Activated CD8-positive, alpha-beta T cell treated with anti-CD3 and anti-CD28 coated beads for 36 hours (primary cell): Measurements from ENCODE around the gene PTGR1. TPM values are rescaled to one million over a fixed set of nuclear protein-coding genes. Genes with fewer than 3 reads are reported as not detected.

ENCODE experiments used
- ATAC-seq: fragments of 200-7000 bp; cut with Tn5 transposase; one replicate; pipeline ENCODE4 v1.10.0; 2021; ENCODE audit warnings: mild to moderate bottlenecking, moderate library complexity
- CTCF ChIA-PET: fragments of 350-600 bp; sonication (Branson Sonifier 250); formaldehyde crosslinking; loops from one replicate; lab custom pipeline; 2021; ENCODE audit warnings: antibody characterized with exemption; lab: Charles Lee
- POLR2A ChIA-PET: fragments of 350-600 bp; sonication (Branson Sonifier 250); formaldehyde crosslinking; loops from one replicate; lab custom pipeline; 2021; ENCODE audit warnings: antibody characterized with exemption; lab: Charles Lee
- DNase-seq: peaks from one replicate; pipeline ENCODE4 v3.0.0-alpha.2; 2020
- H3K27ac Mint-ChIP-seq: one replicate; pipeline ENCODE4 v1.8.0; 2021; ENCODE audit warnings: mild to moderate bottlenecking, mixed read lengths
- H3K27me3 Mint-ChIP-seq: one replicate; pipeline ENCODE4 v1.8.0; 2021; ENCODE audit warnings: mixed read lengths
- H3K36me3 Mint-ChIP-seq: one replicate; pipeline ENCODE4 v1.8.0; 2021; ENCODE audit warnings: low read depth, mixed read lengths
- H3K4me1 Mint-ChIP-seq: one replicate; pipeline ENCODE4 v1.8.0; 2021; ENCODE audit warnings: low read depth, mixed read lengths
- H3K4me3 Mint-ChIP-seq: one replicate; pipeline ENCODE4 v1.8.0; 2021; ENCODE audit warnings: mild to moderate bottlenecking, moderate library complexity, mixed read lengths
- H3K9me3 Mint-ChIP-seq: one replicate; pipeline ENCODE4 v1.8.0; 2021; ENCODE audit warnings: mixed read lengths
- intact Hi-C: fragments of 100-400 bp; cut with micrococcal nuclease; formaldehyde crosslinking; loops from one replicate; pipeline ENCODE4 v1.10.0; 2022
- total RNA-seq, 2 experiments: library from RNA; stranded (reverse); gene quantifications; one replicate each; pipeline ENCODE4 v1.2.3, GENCODE V29; 2021
- TF ChIP-seq, protein P1 (sequence below): fragments of 200-600 bp; IDR thresholded peaks from one replicate; pipeline ENCODE4 v1.8.0; 2022; ENCODE audit warnings: antibody characterized with exemption, mild to moderate bottlenecking

PTGR1 gene
- total RNA-seq, 2 experiments from 2014 or later: 1.7 to 1.8 TPM

DNA sequence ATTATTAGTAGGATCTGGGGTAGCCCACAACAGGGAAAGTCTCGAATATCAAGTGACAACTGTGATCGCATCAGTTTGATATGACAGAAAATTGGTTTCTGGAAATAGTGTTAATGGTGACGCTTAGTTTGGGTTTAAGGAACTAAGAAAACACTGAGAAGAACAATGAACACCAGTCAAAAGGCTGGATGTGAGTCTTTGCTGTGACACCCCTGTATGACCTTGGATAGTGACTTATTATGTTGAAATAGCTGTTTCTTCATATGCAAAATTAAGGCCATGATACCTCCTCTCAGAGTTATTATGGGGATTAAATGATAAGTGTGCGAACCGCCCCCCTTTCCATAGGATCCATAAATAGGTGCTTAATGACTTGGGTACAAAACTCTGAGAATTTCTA, 32.6 kb upstream of the PTGR1 start:
- Mint-ChIP-seq H3K4me3 (peak overlapping the region; percentile 89), H3K27ac (peak overlapping the region; percentile 81), H3K9me3 (no peaks in the 10 kb centered on the region), H3K4me1 (peaks cover 40% of the 10 kb centered on the region), H3K27me3 (no peaks in the 10 kb centered on the region), H3K36me3 (peaks cover 42% of the 10 kb centered on the region)
- TF ChIP-seq, protein P1, sequence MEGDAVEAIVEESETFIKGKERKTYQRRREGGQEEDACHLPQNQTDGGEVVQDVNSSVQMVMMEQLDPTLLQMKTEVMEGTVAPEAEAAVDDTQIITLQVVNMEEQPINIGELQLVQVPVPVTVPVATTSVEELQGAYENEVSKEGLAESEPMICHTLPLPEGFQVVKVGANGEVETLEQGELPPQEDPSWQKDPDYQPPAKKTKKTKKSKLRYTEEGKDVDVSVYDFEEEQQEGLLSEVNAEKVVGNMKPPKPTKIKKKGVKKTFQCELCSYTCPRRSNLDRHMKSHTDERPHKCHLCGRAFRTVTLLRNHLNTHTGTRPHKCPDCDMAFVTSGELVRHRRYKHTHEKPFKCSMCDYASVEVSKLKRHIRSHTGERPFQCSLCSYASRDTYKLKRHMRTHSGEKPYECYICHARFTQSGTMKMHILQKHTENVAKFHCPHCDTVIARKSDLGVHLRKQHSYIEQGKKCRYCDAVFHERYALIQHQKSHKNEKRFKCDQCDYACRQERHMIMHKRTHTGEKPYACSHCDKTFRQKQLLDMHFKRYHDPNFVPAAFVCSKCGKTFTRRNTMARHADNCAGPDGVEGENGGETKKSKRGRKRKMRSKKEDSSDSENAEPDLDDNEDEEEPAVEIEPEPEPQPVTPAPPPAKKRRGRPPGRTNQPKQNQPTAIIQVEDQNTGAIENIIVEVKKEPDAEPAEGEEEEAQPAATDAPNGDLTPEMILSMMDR: no peak
- intact Hi-C loops: no loop called here
- no peak for DNase-seq
- POLR2A ChIA-PET: interaction anchor here (0.9 to 1.7 kb wide), 6 partner anchors 26 to 173 kb away, joined by 3 to 7 read pairs (median 3); partner anchors contain the start of gene GNG10
- ATAC-seq: no peak
- CTCF ChIA-PET: no interaction called here

DNA sequence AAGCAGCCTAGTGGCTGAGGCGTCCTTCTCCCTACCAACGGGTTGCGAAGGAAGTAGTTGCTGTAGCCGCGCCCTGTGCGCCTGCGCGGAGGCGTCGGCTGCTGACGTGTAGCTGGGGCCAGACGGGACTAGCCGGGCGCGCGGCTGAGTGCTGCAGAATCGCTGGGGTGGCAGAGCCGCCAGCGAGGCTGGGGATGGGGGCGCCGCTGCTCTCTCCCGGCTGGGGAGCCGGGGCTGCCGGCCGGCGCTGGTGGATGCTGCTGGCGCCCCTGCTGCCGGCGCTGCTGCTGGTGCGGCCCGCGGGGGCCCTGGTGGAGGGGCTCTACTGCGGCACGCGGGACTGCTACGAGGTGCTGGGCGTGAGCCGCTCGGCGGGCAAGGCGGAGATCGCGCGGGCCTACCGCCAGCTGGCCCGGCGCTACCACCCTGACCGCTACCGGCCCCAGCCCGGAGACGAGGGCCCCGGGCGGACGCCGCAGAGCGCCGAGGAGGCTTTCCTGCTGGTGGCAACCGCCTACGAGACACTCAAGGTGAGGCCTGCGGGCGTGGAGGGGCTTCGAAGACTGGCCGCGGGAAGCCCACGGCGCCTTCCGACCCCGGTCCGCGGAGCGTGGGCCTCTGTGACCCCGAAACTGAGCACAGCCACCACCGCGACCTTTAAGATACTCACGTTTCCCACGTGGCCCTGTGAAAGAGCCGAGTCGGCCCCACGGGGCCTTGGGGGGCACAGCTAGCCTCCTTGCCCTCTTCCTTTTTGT, 31.9 kb upstream of the PTGR1 start, which contains the start of gene DNAJC25:
Gene DNAJC25, plus strand, starts transcription at position 121 of the 758 bp plus-strand sequence. Its CDS starts 74 bp downstream, at position 195.
- peaks cover 42% of the 10 kb centered on the region for H3K36me3 Mint-ChIP-seq
- H3K9me3 Mint-ChIP-seq: no peaks in the 10 kb centered on the region
- H3K27ac Mint-ChIP-seq: peak within 1 kb of the TSS; percentile 85
- TF ChIP-seq, protein P1: no peak
- peaks cover 40% of the 10 kb centered on the region for H3K4me1 Mint-ChIP-seq
- no peaks in the 10 kb centered on the region for H3K27me3 Mint-ChIP-seq
- ATAC-seq (peak; percentile 96), DNase-seq (peak; percentile 97)
- intact Hi-C loops: no loop called here
- ChIA-PET CTCF (interaction anchor here (1.3 kb wide), 1 partner anchor 10 kb away, joined by 5 read pairs; no protein-coding TSS in a partner anchor), POLR2A (interaction anchor here (0.9 to 1.7 kb wide), 6 partner anchors 25 to 174 kb away, joined by 3 to 7 read pairs (median 3); partner anchors contain the start of gene GNG10)
- peak within 1 kb of the TSS; percentile 89 for H3K4me3 Mint-ChIP-seq

DNA sequence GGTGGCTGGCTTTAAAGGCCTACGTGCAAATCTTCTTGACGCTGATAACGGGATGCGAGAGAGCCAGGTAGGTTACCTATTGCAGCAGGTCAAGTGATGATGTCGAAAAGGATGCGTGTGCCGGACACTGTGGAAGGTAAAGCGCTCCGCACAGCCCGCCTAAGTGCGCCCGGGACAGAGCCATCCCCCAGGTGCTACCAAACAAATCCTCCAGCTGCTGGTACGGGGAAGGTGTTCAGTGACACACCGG, 31.4 kb upstream of the PTGR1 start:
- POLR2A ChIA-PET: interaction anchor here (1.0 to 1.7 kb wide), 4 partner anchors 25 to 31 kb away, joined by 3 to 7 read pairs (median 3); partner anchors contain the start of gene GNG10
- TF ChIP-seq, protein P1: no peak
- Mint-ChIP-seq H3K27me3 (no peaks in the 10 kb centered on the region), H3K9me3 (no peaks in the 10 kb centered on the region), H3K4me3 (peak overlapping the region; percentile 89), H3K36me3 (peaks cover 40% of the 10 kb centered on the region), H3K4me1 (peaks cover 36% of the 10 kb centered on the region), H3K27ac (peak overlapping the region; percentile 85)
- intact Hi-C loops: no loop called here
- CTCF ChIA-PET: interaction anchor here (1.3 kb wide), 1 partner anchor 10 kb away, joined by 5 read pairs; no protein-coding TSS in a partner anchor
- DNase-seq (no peak), ATAC-seq (no peak)

DNA sequence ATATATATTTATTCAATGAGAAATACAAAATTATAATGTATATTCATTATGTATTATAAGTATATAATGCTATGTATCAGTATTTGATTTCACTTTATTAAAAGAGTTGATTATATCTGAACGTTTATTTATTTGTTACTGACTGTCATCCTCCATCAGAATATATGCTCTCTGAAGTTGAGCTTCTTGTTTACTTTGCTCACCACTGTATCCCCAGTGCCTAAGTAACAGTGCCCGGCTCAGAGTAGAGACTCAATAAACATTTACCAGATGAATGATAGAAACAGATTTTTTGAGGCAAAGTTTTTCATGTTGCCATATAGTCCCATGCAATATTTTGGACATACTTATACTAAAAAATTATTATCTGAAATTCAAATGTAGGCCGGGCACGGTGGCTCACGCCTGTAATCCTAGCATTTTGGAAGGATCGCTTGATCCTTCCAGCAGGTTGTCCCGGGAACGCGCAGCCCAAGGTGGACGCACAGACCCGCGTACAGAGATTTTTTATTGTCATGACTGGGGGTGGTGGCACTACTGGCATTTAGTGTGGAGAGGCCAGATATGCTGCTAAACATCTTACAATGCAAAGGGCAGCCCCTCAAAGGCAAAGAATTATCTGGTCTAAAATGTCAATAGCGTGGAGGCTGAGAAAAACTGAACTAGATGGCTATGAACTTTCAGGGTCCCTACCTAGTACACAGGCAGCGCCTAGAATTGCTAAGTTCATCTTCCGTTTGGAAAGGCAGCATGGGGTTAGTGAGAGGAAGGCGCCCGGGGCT, 30.9 kb upstream of the PTGR1 start:
- peak; percentile 4 for DNase-seq
- peak overlapping the region; percentile 89 for H3K4me3 Mint-ChIP-seq
- H3K36me3 Mint-ChIP-seq: peaks cover 37% of the 10 kb centered on the region
- no peaks in the 10 kb centered on the region for H3K27me3 Mint-ChIP-seq
- ChIA-PET CTCF (interaction anchor here (1.3 kb wide), 1 partner anchor 9 kb away, joined by 5 read pairs; no protein-coding TSS in a partner anchor), POLR2A (interaction anchor here (1.2 to 1.3 kb wide), 2 partner anchors 24 to 32 kb away, joined by 3 read pairs; no protein-coding TSS in a partner anchor)
- H3K4me1 Mint-ChIP-seq: peaks cover 31% of the 10 kb centered on the region
- peak; percentile 48 for ATAC-seq
- TF ChIP-seq, protein P1: no peak
- peak overlapping the region; percentile 85 for H3K27ac Mint-ChIP-seq
- intact Hi-C loops: no loop called here
- no peaks in the 10 kb centered on the region for H3K9me3 Mint-ChIP-seq
